RWPE2 (cell line): ENCODE data around the gene PPIA.
"Not testable (repeated sequence)": the region's sequence is repeated elsewhere in the genome, so short reads cannot be mapped to it uniquely, and the experiment has no call there.

Experiments
- ATAC-seq: fragments of 200-7000 bp; cut with Tn5 transposase; 3 replicates; pipeline ENCODE4 v1.9.1; 2021; ENCODE audit warnings: low read depth
- DNase-seq: peaks from one replicate; pipeline ENCODE4 v3.0.0-alpha.2; 2020; ENCODE audit warnings: low spot score
- H3K27ac ChIP-seq: fragments of 450-650 bp; 2 replicates; pipeline ENCODE4 v1.5.1; 2017; ENCODE audit warnings: mild to moderate bottlenecking; ENCODE audit not compliant: poor library complexity, severe bottlenecking
- H3K27me3 ChIP-seq: fragments of 250-450 bp; sonication (Bioruptor Pico); 2 replicates; pipeline ENCODE4 v1.5.1; 2021; ENCODE audit warnings: mild to moderate bottlenecking, moderate library complexity; ENCODE audit not compliant: insufficient read depth, poor library complexity, severe bottlenecking
- H3K36me3 ChIP-seq: fragments of 250-450 bp; sonication (Bioruptor Pico); 2 replicates; pipeline ENCODE4 v1.5.1; 2020; ENCODE audit warnings: low read depth, mild to moderate bottlenecking, moderate library complexity
- H3K4me1 ChIP-seq: fragments of 250-450 bp; sonication (Bioruptor Pico); 2 replicates; pipeline ENCODE4 v1.5.1; 2021; ENCODE audit warnings: mild to moderate bottlenecking, moderate library complexity; ENCODE audit not compliant: insufficient read depth, poor library complexity, severe bottlenecking
- H3K4me3 ChIP-seq: fragments of 250-450 bp; sonication (Bioruptor Pico); 2 replicates; pipeline ENCODE4 v1.5.1; 2021; ENCODE audit warnings: mild to moderate bottlenecking, moderate library complexity; ENCODE audit not compliant: severe bottlenecking
- H3K9me3 ChIP-seq: fragments of 250-450 bp; sonication (Bioruptor Pico); 2 replicates; pipeline ENCODE4 v1.5.1; 2021; ENCODE audit warnings: mild to moderate bottlenecking, moderate library complexity; ENCODE audit not compliant: severe bottlenecking
- TF ChIP-seq, protein P1 (sequence below): fragments of 450-650 bp; IDR thresholded peaks from one replicate; pipeline ENCODE4 v1.5.1; 2017; ENCODE audit warnings: mild to moderate bottlenecking, moderate library complexity; ENCODE audit not compliant: poor library complexity, severe bottlenecking

PPIA gene

GRCh38 chr7:44769776-44770294, 26.6 kb upstream of the PPIA start:
- Histone ChIP-seq H3K9me3 (no peaks in the 10 kb centered on the region), H3K4me1 (no peaks in the 10 kb centered on the region), H3K36me3 (peaks cover 15% of the 10 kb centered on the region), H3K27me3 (no peaks in the 10 kb centered on the region), H3K27ac (no peak overlapping the region), H3K4me3 (no peak overlapping the region)
- DNase-seq (no peak), ATAC-seq (peak; percentile 33)
- TF ChIP-seq, protein P1, sequence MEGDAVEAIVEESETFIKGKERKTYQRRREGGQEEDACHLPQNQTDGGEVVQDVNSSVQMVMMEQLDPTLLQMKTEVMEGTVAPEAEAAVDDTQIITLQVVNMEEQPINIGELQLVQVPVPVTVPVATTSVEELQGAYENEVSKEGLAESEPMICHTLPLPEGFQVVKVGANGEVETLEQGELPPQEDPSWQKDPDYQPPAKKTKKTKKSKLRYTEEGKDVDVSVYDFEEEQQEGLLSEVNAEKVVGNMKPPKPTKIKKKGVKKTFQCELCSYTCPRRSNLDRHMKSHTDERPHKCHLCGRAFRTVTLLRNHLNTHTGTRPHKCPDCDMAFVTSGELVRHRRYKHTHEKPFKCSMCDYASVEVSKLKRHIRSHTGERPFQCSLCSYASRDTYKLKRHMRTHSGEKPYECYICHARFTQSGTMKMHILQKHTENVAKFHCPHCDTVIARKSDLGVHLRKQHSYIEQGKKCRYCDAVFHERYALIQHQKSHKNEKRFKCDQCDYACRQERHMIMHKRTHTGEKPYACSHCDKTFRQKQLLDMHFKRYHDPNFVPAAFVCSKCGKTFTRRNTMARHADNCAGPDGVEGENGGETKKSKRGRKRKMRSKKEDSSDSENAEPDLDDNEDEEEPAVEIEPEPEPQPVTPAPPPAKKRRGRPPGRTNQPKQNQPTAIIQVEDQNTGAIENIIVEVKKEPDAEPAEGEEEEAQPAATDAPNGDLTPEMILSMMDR, result no peak

DNA sequence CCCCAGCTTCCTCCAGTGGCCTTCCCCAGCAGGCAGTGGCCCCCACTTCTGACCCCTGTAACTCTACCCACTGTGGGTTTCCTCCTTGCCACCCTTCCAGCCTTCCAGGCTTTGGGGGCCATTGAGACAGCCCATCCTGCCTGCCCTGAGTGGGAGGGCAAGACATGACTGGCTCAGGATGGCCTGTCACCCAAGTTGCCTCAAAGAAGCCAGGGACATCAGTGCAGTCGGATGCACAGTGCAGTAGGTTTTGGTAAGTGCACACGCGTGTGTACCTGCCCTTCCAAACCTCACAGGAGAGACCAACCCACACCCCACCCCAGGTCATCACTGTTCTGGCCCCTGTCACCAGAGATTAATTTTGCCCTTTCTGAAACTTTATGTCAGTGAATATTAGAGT, 25.1 kb upstream of the PPIA start:
- TF ChIP-seq, protein P1, result no peak
- H3K9me3 ChIP-seq, result no peaks in the 10 kb centered on the region
- no peak overlapping the region for H3K27ac ChIP-seq
- no peak for ATAC-seq
- H3K4me3 ChIP-seq, result no peak overlapping the region
- no peak for DNase-seq
- peaks cover 2% of the 10 kb centered on the region; the same call in 1 of the 2 replicates for H3K36me3 ChIP-seq
- H3K4me1 ChIP-seq, result no peaks in the 10 kb centered on the region
- no peaks in the 10 kb centered on the region for H3K27me3 ChIP-seq

GRCh38 chr7:44772440-44772839, 24.0 kb upstream of the PPIA start:
- Histone ChIP-seq H3K4me3 (no peak overlapping the region), H3K36me3 (no peaks in the 10 kb centered on the region), H3K4me1 (no peaks in the 10 kb centered on the region), H3K27me3 (no peaks in the 10 kb centered on the region), H3K9me3 (no peaks in the 10 kb centered on the region), H3K27ac (no peak overlapping the region)
- TF ChIP-seq, protein P1, result no peak
- DNase-seq (no peak), ATAC-seq (no peak)

GRCh38 chr7:44772867-44773266, 23.6 kb upstream of the PPIA start:
- no peaks in the 10 kb centered on the region for H3K9me3 ChIP-seq
- ATAC-seq (no peak), DNase-seq (no peak)
- H3K36me3 ChIP-seq, result no peaks in the 10 kb centered on the region
- TF ChIP-seq, protein P1, result no peak
- no peak overlapping the region for H3K4me3 ChIP-seq
- no peak overlapping the region for H3K27ac ChIP-seq
- H3K4me1 ChIP-seq, result no peaks in the 10 kb centered on the region
- no peaks in the 10 kb centered on the region for H3K27me3 ChIP-seq

DNA sequence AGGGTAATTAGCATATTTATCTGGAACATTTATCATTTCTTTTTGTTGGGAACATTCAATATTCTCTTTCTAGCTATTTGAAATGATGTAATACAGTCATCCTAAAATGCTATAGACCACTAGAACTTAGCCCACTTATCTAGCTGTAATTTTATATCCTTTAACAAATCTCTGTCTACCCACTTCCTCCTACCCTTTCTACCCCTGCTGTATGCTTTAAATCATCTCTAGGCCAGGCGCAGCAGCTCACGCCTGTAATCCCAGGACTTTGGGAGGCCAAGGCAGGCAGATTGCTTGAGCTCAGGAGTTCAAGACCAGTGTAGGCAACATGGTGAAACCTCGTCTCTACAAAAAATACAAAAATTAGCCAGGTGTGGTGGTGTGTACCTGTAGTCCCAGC, 22.0 kb upstream of the PPIA start:
- H3K36me3 ChIP-seq, H3K27me3 ChIP-seq, H3K4me3 ChIP-seq, H3K9me3 ChIP-seq, DNase-seq, H3K27ac ChIP-seq, ATAC-seq, H3K4me1 ChIP-seq: not testable (repeated sequence)
